GM21526 (cell line): ENCODE data around the gene PRSS33.

Experiments
- ATAC-seq: cut with Tn5 transposase; IDR thresholded peaks from one replicate; pipeline ENCODE4 v1.9.1; 2021; ENCODE audit warnings: moderate library complexity; ENCODE audit not compliant: unreplicated experiment, low FRiP score

Gene PRSS33

GRCh38 chr16:2821487-2822157, 34.3 kb upstream of the PRSS33 start:
- no peak for ATAC-seq

- ATAC-seq: no peak
Measured at GRCh38 chr16:2820836-2821486, 33.6 kb upstream of the PRSS33 start.

- no peak for ATAC-seq
Measured at GRCh38 chr16:2819939-2820835, 32.8 kb upstream of the PRSS33 start.

GRCh38 chr16:2819179-2819938, 32.0 kb upstream of the PRSS33 start:
- no peak for ATAC-seq

- no peak for ATAC-seq
Measured at GRCh38 chr16:2818272-2818876, 31.0 kb upstream of the PRSS33 start.

- ATAC-seq: no peak
Measured at GRCh38 chr16:2817340-2818271, 30.2 kb upstream of the PRSS33 start.

- no peak for ATAC-seq
Measured at GRCh38 chr16:2816751-2817339, 29.5 kb upstream of the PRSS33 start, which contains the start of gene PRSS21. Gene PRSS21 (plus strand): TSS chr16:2817237. CDS start chr16:2817269, 32 bp downstream.

GRCh38 chr16:2815299-2815771, 28.0 kb upstream of the PRSS33 start:
- ATAC-seq: no peak

GRCh38 chr16:2814551-2815298, 27.4 kb upstream of the PRSS33 start:
- no peak for ATAC-seq

GRCh38 chr16:2813771-2814221, 26.4 kb upstream of the PRSS33 start:
- ATAC-seq: no peak

- ATAC-seq: no peak
Measured at GRCh38 chr16:2811703-2812471, 24.5 kb upstream of the PRSS33 start.

GRCh38 chr16:2810651-2811050, 23.3 kb upstream of the PRSS33 start:
- ATAC-seq: no peak

GRCh38 chr16:2809149-2809760, 21.9 kb upstream of the PRSS33 start:
- ATAC-seq: no peak

- no peak for ATAC-seq
Measured at GRCh38 chr16:2808181-2808580, 20.8 kb upstream of the PRSS33 start.

GRCh38 chr16:2806286-2806685, 18.9 kb upstream of the PRSS33 start:
- no peak for ATAC-seq

GRCh38 chr16:2804728-2805127, 17.4 kb upstream of the PRSS33 start:
- no peak for ATAC-seq
